ENCODE data around the gene PANK2.

DNA sequence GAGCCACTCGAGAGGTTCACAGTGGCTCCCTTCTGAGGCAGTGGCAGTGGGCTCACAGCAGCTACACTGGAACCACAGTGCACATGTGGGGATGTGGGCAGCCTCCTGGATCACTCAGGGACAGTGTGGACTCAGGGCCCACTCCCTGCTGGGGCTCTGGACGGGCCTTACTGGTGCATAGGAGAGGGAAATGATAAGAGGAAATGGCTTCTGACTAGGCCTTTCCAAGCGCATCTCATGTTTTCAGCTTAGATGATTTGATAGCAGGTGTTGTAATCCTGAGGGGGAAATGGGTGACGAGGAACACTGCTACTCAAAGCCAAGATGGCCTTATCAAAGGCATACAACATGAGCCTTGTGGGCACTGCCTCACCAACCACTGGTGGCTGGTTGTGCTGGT, 44.0 kb downstream of the PANK2 start:
- TF ChIP-seq NFIC (IDR thresholded peaks at IDR 0.05): no peak
- TF ChIP-seq, protein P1, sequence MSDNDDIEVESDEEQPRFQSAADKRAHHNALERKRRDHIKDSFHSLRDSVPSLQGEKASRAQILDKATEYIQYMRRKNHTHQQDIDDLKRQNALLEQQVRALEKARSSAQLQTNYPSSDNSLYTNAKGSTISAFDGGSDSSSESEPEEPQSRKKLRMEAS (IDR thresholded peaks at IDR 0.05): no peak
- no peak for TF ChIP-seq FOXM1 (IDR thresholded peaks at IDR 0.05; ENCODE audit: borderline replicate concordance, low read depth)
- no peak for TF ChIP-seq CREB1 (IDR thresholded peaks at IDR 0.05; ENCODE audit: low read depth)
- TF ChIP-seq YY1 (IDR thresholded peaks at IDR 0.05; ENCODE audit: low read depth): no peak
- TF ChIP-seq, protein P2, sequence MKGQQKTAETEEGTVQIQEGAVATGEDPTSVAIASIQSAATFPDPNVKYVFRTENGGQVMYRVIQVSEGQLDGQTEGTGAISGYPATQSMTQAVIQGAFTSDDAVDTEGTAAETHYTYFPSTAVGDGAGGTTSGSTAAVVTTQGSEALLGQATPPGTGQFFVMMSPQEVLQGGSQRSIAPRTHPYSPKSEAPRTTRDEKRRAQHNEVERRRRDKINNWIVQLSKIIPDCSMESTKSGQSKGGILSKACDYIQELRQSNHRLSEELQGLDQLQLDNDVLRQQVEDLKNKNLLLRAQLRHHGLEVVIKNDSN (IDR thresholded peaks at IDR 0.05): no peak
- no peak for TF ChIP-seq TAF1 (IDR thresholded peaks at IDR 0.05; ENCODE audit: low read depth)
- TF ChIP-seq EP300 (IDR thresholded peaks at IDR 0.05; ENCODE audit: borderline replicate concordance): no peak
- TF ChIP-seq RAD21 (IDR thresholded peaks at IDR 0.05; ENCODE audit: low read depth): no peak
- TF ChIP-seq CEBPB (IDR thresholded peaks at IDR 0.05): no peak
- no peak for TF ChIP-seq ZBTB7A (IDR thresholded peaks at IDR 0.05; ENCODE audit: low read depth)
- TF ChIP-seq, protein P3, sequence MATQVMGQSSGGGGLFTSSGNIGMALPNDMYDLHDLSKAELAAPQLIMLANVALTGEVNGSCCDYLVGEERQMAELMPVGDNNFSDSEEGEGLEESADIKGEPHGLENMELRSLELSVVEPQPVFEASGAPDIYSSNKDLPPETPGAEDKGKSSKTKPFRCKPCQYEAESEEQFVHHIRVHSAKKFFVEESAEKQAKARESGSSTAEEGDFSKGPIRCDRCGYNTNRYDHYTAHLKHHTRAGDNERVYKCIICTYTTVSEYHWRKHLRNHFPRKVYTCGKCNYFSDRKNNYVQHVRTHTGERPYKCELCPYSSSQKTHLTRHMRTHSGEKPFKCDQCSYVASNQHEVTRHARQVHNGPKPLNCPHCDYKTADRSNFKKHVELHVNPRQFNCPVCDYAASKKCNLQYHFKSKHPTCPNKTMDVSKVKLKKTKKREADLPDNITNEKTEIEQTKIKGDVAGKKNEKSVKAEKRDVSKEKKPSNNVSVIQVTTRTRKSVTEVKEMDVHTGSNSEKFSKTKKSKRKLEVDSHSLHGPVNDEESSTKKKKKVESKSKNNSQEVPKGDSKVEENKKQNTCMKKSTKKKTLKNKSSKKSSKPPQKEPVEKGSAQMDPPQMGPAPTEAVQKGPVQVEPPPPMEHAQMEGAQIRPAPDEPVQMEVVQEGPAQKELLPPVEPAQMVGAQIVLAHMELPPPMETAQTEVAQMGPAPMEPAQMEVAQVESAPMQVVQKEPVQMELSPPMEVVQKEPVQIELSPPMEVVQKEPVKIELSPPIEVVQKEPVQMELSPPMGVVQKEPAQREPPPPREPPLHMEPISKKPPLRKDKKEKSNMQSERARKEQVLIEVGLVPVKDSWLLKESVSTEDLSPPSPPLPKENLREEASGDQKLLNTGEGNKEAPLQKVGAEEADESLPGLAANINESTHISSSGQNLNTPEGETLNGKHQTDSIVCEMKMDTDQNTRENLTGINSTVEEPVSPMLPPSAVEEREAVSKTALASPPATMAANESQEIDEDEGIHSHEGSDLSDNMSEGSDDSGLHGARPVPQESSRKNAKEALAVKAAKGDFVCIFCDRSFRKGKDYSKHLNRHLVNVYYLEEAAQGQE (IDR thresholded peaks at IDR 0.05; ENCODE audit: low read depth): no peak
- no peak for TF ChIP-seq EGR1 (IDR thresholded peaks at IDR 0.05)
